Measurements from ENCODE around the gene PCSK5.

GRCh38 chr9:75909776-75910175, 19.3 kb downstream of the PCSK5 start:
- TF ChIP-seq CTCF (IDR thresholded peaks at IDR 0.05; ENCODE audit: borderline replicate concordance, extremely low read depth, low read length, poor library complexity, severe bottlenecking) (no peak), EZH2 (IDR thresholded peaks at IDR 0.05; ENCODE audit: borderline replicate concordance, low read depth, low read length, severe bottlenecking) (no peak)

Data from DND-41 (cell line).